Measurements from ENCODE around the gene PDLIM1. TPM values are rescaled to one million over a fixed set of nuclear protein-coding genes. Genes with fewer than 3 reads are reported as not detected.
"Not testable (repeated sequence)": the region's sequence is repeated elsewhere in the genome, so short reads cannot be mapped to it uniquely, and the experiment has no call there.

Gene PDLIM1
- total RNA-seq, 4 donors from 2014 or later: 71.4 to 112 (median 77.7) TPM

- no peak overlapping the region for H3K27ac ChIP-seq
- peaks cover 40% of the 10 kb centered on the region for H3K36me3 ChIP-seq
- H3K9me3 ChIP-seq: no peaks in the 10 kb centered on the region
- WGBS: 77% methylated on average over 11 of the region's 12 CpGs
- no peak for DNase-seq (ENCODE audit: low spot score in 2 of 2)
- peaks cover 6% of the 10 kb centered on the region for H3K4me1 ChIP-seq
- H3K27me3 ChIP-seq: no peaks in the 10 kb centered on the region
- H3K4me3 ChIP-seq: no peak overlapping the region
- TF ChIP-seq EP300 (IDR thresholded peaks at IDR 0.05): no peak
- no peak for TF ChIP-seq POLR2A (IDR thresholded peaks at IDR 0.05)
- no peak for TF ChIP-seq CTCF (IDR thresholded peaks at IDR 0.05)
- TF ChIP-seq POLR2AphosphoS5 (IDR thresholded peaks at IDR 0.05): no peak
Measured at GRCh38 chr10:95237376-95238170, 53.2 kb downstream of the PDLIM1 start.

- 61% methylated on average over 5 of the region's 6 CpGs for WGBS
- no peak for DNase-seq (ENCODE audit: low spot score in 2 of 2)
- Histone ChIP-seq H3K27me3 (no peaks in the 10 kb centered on the region), H3K9me3 (no peaks in the 10 kb centered on the region), H3K36me3 (peaks cover 37% of the 10 kb centered on the region), H3K4me1 (peaks cover 6% of the 10 kb centered on the region), H3K27ac (no peak overlapping the region), H3K4me3 (no peak overlapping the region)
- TF ChIP-seq POLR2A (IDR thresholded peaks at IDR 0.05): no peak
- TF ChIP-seq CTCF (IDR thresholded peaks at IDR 0.05): no peak
- no peak for TF ChIP-seq POLR2AphosphoS5 (IDR thresholded peaks at IDR 0.05)
- no peak for TF ChIP-seq EP300 (IDR thresholded peaks at IDR 0.05)
Measured at GRCh38 chr10:95236068-95236903, 54.5 kb downstream of the PDLIM1 start.

- Histone ChIP-seq H3K4me3 (no peak overlapping the region), H3K36me3 (peaks cover 30% of the 10 kb centered on the region)
Measured at GRCh38 chr10:95235676-95236067, 55.1 kb downstream of the PDLIM1 start.

GRCh38 chr10:95234951-95235350, 55.9 kb downstream of the PDLIM1 start:
- 80% methylated on average over 5 of the region's 5 CpGs for WGBS
- peaks cover 23% of the 10 kb centered on the region for H3K36me3 ChIP-seq
- H3K27me3 ChIP-seq: no peaks in the 10 kb centered on the region
- no peak overlapping the region for H3K27ac ChIP-seq
- TF ChIP-seq CTCF (IDR thresholded peaks at IDR 0.05) (no peak), EP300 (IDR thresholded peaks at IDR 0.05) (no peak), POLR2A (IDR thresholded peaks at IDR 0.05) (no peak), POLR2AphosphoS5 (IDR thresholded peaks at IDR 0.05) (no peak)
- H3K4me3 ChIP-seq: no peak overlapping the region
- peaks cover 6% of the 10 kb centered on the region for H3K4me1 ChIP-seq
- no peaks in the 10 kb centered on the region for H3K9me3 ChIP-seq
- no peak for DNase-seq (ENCODE audit: low spot score in 2 of 2)

More at GRCh38 chr10:95235676-95236067, 55.1 kb downstream of the PDLIM1 start:
- no peak for DNase-seq (ENCODE audit: low spot score in 2 of 2)
- no peaks in the 10 kb centered on the region for H3K9me3 ChIP-seq
- H3K27ac ChIP-seq: no peak overlapping the region
- peaks cover 6% of the 10 kb centered on the region for H3K4me1 ChIP-seq
- WGBS: 34% methylated on average over 3 of the region's 3 CpGs
- no peaks in the 10 kb centered on the region for H3K27me3 ChIP-seq
- TF ChIP-seq POLR2AphosphoS5 (IDR thresholded peaks at IDR 0.05) (no peak), POLR2A (IDR thresholded peaks at IDR 0.05) (no peak)

GRCh38 chr10:95233377-95234034, 57.3 kb downstream of the PDLIM1 start:
- peaks cover 22% of the 10 kb centered on the region for H3K36me3 ChIP-seq
- 82% methylated on average over 2 of the region's 2 CpGs for WGBS

GRCh38 chr10:95230677-95231586, 59.9 kb downstream of the PDLIM1 start:
- H3K27ac ChIP-seq; DNase-seq (ENCODE audit: low spot score in 2 of 2); H3K9me3 ChIP-seq; H3K27me3 ChIP-seq; H3K4me1 ChIP-seq; H3K36me3 ChIP-seq: not testable (repeated sequence)
- peak overlapping the region; percentile 43 for H3K4me3 ChIP-seq
- WGBS: 32% methylated on average over 34 of the region's 36 CpGs

More at GRCh38 chr10:95233377-95234034, 57.3 kb downstream of the PDLIM1 start:
- DNase-seq (ENCODE audit: low spot score in 2 of 2): no peak
- H3K9me3 ChIP-seq: no peaks in the 10 kb centered on the region
- H3K4me1 ChIP-seq: peaks cover 6% of the 10 kb centered on the region
- no peak overlapping the region for H3K27ac ChIP-seq
- no peak overlapping the region for H3K4me3 ChIP-seq
- no peak for TF ChIP-seq EP300 (IDR thresholded peaks at IDR 0.05)
- no peak for TF ChIP-seq POLR2AphosphoS5 (IDR thresholded peaks at IDR 0.05)
- TF ChIP-seq CTCF (IDR thresholded peaks at IDR 0.05): no peak
- no peak for TF ChIP-seq POLR2A (IDR thresholded peaks at IDR 0.05)
- no peaks in the 10 kb centered on the region for H3K27me3 ChIP-seq
